Measurements from ENCODE around the gene SMARCC1.
A peak's percentile ranks its signal among the peaks of the same experiment; 100 is the strongest.
"Not testable (repeated sequence)": the region's sequence is repeated elsewhere in the genome, so short reads cannot be mapped to it uniquely, and the experiment has no call there.

Gene SMARCC1

GRCh38 chr3:47781685-47782445 lies at the start of gene SMARCC1:
TSS of gene SMARCC1 (minus strand) at chr3:47781893. CDS start at chr3:47781797, 96 bp downstream.
- peak within 1 kb of the TSS; percentile 83 for H2AFZ ChIP-seq (ENCODE audit: low read length)
- no peak for TF ChIP-seq EZH2phosphoT487 (IDR thresholded peaks at IDR 0.05; ENCODE audit: borderline replicate concordance)
- TF ChIP-seq, protein P1, sequence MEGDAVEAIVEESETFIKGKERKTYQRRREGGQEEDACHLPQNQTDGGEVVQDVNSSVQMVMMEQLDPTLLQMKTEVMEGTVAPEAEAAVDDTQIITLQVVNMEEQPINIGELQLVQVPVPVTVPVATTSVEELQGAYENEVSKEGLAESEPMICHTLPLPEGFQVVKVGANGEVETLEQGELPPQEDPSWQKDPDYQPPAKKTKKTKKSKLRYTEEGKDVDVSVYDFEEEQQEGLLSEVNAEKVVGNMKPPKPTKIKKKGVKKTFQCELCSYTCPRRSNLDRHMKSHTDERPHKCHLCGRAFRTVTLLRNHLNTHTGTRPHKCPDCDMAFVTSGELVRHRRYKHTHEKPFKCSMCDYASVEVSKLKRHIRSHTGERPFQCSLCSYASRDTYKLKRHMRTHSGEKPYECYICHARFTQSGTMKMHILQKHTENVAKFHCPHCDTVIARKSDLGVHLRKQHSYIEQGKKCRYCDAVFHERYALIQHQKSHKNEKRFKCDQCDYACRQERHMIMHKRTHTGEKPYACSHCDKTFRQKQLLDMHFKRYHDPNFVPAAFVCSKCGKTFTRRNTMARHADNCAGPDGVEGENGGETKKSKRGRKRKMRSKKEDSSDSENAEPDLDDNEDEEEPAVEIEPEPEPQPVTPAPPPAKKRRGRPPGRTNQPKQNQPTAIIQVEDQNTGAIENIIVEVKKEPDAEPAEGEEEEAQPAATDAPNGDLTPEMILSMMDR (conservative IDR thresholded peaks at IDR 0.05; ENCODE audit: low read length), result no peak
- peak within 1 kb of the TSS; percentile 87 for H3K9ac ChIP-seq (ENCODE audit: low read depth, low read length, poor library complexity, severe bottlenecking)
- H3K4me1 ChIP-seq (ENCODE audit: insufficient read depth, low read length, poor library complexity, severe bottlenecking), result peaks cover 23% of the 10 kb centered on the region
- H3K4me3 ChIP-seq (ENCODE audit: low read length, poor library complexity, severe bottlenecking), result peak within 1 kb of the TSS; percentile 94
- H3K27me3 ChIP-seq (ENCODE audit: insufficient read depth, low read length, poor library complexity, severe bottlenecking), result no peaks in the 10 kb centered on the region
- no peaks in the 10 kb centered on the region for H3K9me3 ChIP-seq (ENCODE audit: insufficient read depth, low read depth, low read length)
- H3K36me3 ChIP-seq (ENCODE audit: insufficient read depth, low read length), result no peaks in the 10 kb centered on the region
- H3K4me2 ChIP-seq (ENCODE audit: low read depth, low read length, poor library complexity, severe bottlenecking), result peak within 1 kb of the TSS; percentile 97
- H3K79me2 ChIP-seq (ENCODE audit: insufficient read depth, low read length), result peaks cover 48% of the 10 kb centered on the region
- H3F3A ChIP-seq (ENCODE audit: low read depth), result peaks cover 6% of the 10 kb centered on the region; the same call in 1 of the 2 replicates
- peaks cover 41% of the 10 kb centered on the region for H4K20me1 ChIP-seq (ENCODE audit: insufficient read depth, low read length, poor library complexity, severe bottlenecking)
- H3K9me2 ChIP-seq (replicated peaks; ENCODE audit: low read depth, low read length), result no peaks in the 10 kb centered on the region

- not testable (repeated sequence) for H3K27me3 ChIP-seq (ENCODE audit: insufficient read depth, low read length, poor library complexity, severe bottlenecking); H3K9me2 ChIP-seq (replicated peaks; ENCODE audit: low read depth, low read length); H3K4me3 ChIP-seq (ENCODE audit: low read length, poor library complexity, severe bottlenecking); H3K9ac ChIP-seq (ENCODE audit: low read depth, low read length, poor library complexity, severe bottlenecking); H3K4me2 ChIP-seq (ENCODE audit: low read depth, low read length, poor library complexity, severe bottlenecking); H2AFZ ChIP-seq (ENCODE audit: low read length); H3F3A ChIP-seq (ENCODE audit: low read depth); H3K9me3 ChIP-seq (ENCODE audit: insufficient read depth, low read depth, low read length)
- peaks cover 35% of the 10 kb centered on the region for H3K79me2 ChIP-seq (ENCODE audit: insufficient read depth, low read length)
- H4K20me1 ChIP-seq (ENCODE audit: insufficient read depth, low read length, poor library complexity, severe bottlenecking), result peaks cover 28% of the 10 kb centered on the region
- peaks cover 21% of the 10 kb centered on the region for H3K4me1 ChIP-seq (ENCODE audit: insufficient read depth, low read length, poor library complexity, severe bottlenecking)
- H3K36me3 ChIP-seq (ENCODE audit: insufficient read depth, low read length), result peaks cover 68% of the 10 kb centered on the region; the same call in 1 of the 2 replicates
Measured at GRCh38 chr3:47829482-47829881, 47.8 kb upstream of the SMARCC1 start.

DNA sequence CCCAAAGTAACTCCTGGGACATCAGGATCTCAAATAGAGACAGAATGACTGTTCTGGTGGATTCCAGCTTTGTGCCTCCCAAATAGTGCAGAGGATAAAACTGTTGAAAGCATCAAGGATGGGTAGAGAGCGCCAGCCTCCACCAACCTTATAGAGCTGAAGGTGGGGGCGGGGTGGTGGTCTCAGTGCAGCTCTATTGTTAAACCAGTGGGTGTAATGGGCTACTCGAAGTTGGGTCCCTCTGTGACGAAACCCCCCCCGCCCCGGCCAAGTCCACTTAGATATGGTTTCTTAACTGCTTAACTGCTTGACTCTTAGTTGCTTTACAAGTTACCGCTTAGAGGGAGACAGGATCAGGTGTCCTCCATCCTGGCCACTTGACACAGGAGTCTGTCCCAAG lies 43.9 kb upstream of the SMARCC1 start:
- Histone ChIP-seq H2AFZ (ENCODE audit: low read length) (no peak overlapping the region), H3K27me3 (ENCODE audit: insufficient read depth, low read length, poor library complexity, severe bottlenecking) (no peaks in the 10 kb centered on the region)

More for the DNA sequence above, 43.9 kb upstream of the SMARCC1 start:
- H3K4me3 ChIP-seq (ENCODE audit: low read length, poor library complexity, severe bottlenecking), result peak overlapping the region; percentile 94
- H3K4me2 ChIP-seq (ENCODE audit: low read depth, low read length, poor library complexity, severe bottlenecking), result peak overlapping the region; percentile 96
- H3K9me2 ChIP-seq (replicated peaks; ENCODE audit: low read depth, low read length), result no peaks in the 10 kb centered on the region
- H3K9me3 ChIP-seq (ENCODE audit: insufficient read depth, low read depth, low read length), result no peaks in the 10 kb centered on the region
- H3K9ac ChIP-seq (ENCODE audit: low read depth, low read length, poor library complexity, severe bottlenecking), result peak overlapping the region; percentile 89
- H3K79me2 ChIP-seq (ENCODE audit: insufficient read depth, low read length), result peaks cover 39% of the 10 kb centered on the region
- H4K20me1 ChIP-seq (ENCODE audit: insufficient read depth, low read length, poor library complexity, severe bottlenecking), result peaks cover 28% of the 10 kb centered on the region
- TF ChIP-seq EZH2phosphoT487 (IDR thresholded peaks at IDR 0.05; ENCODE audit: borderline replicate concordance), result no peak
- TF ChIP-seq, protein P1 (conservative IDR thresholded peaks at IDR 0.05; ENCODE audit: low read length), result no peak
- no peaks in the 10 kb centered on the region for H3F3A ChIP-seq (ENCODE audit: low read depth)
- H3K4me1 ChIP-seq (ENCODE audit: insufficient read depth, low read length, poor library complexity, severe bottlenecking), result peaks cover 24% of the 10 kb centered on the region
- peaks cover 31% of the 10 kb centered on the region; the same call in 1 of the 2 replicates for H3K36me3 ChIP-seq (ENCODE audit: insufficient read depth, low read length)

Data from Loucy (cell line).